Activated T-cell treated with anti-CD3 and anti-CD28 coated beads for 1 hour (primary cell): ENCODE results near the gene FRMD4A.
"Not testable (repeated sequence)": the region's sequence is repeated elsewhere in the genome, so short reads cannot be mapped to it uniquely, and the experiment has no call there.

Experiments
- DNase-seq: peaks from one replicate; pipeline ENCODE4 v3.0.0-alpha.2; 2020; ENCODE audit warnings: low read depth

FRMD4A gene

DNA sequence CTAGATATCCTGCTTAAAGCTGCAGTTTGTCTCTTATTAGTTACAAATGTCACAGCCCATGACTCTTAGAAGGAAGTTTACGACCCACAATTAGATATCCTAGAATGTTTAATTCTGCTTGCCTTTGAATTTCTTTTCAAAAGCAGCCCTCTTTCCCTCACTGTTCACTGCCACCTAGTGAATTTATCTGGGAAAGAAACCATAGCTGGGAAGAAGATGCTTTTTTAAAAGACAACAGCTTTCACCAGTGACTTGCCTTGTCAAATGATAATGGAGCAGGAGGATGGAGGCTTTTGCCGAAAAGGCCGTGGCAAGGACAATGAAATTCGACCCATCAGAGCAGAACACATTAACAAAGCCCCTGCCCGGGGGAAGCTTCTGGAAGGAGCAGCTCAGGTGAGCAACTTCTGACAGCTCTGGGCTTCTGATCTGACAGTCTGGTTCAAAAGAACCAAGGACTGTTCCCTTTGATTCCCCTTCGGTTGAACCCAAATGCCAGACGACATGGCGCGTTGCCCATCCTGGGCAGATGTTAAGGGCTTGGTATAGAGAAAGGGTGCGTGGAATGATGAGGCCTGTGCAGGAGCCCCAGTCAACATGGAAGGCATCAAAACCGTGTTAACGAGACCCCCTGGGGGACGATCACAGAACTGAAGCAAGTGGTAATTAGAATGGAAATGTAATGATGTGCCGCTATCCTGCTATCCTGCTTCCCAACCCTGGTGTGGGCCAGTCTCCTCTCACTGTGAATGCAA, 236.8 kb downstream of the FRMD4A start:
- DNase-seq, result no peak

DNA sequence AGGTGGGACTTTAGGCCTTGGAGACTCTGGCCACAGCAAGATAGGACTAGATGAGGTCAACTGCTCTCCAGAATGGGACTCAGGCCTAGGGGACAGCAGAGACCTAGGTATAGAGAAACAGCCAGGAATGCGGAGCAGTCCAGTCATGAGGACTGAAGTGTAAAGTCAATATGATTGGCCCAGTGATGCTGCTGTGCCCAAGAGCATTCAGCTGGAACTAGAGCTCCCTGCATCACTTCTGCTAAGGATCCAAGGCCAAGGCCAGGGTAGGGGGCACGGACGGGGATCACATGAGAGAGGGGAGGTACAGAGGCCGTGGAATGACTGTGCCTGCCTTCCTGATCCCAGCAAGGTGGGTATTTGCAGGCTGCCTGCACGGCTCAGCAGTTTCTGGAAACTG, 237.9 kb downstream of the FRMD4A start:
- no peak for DNase-seq

DNA sequence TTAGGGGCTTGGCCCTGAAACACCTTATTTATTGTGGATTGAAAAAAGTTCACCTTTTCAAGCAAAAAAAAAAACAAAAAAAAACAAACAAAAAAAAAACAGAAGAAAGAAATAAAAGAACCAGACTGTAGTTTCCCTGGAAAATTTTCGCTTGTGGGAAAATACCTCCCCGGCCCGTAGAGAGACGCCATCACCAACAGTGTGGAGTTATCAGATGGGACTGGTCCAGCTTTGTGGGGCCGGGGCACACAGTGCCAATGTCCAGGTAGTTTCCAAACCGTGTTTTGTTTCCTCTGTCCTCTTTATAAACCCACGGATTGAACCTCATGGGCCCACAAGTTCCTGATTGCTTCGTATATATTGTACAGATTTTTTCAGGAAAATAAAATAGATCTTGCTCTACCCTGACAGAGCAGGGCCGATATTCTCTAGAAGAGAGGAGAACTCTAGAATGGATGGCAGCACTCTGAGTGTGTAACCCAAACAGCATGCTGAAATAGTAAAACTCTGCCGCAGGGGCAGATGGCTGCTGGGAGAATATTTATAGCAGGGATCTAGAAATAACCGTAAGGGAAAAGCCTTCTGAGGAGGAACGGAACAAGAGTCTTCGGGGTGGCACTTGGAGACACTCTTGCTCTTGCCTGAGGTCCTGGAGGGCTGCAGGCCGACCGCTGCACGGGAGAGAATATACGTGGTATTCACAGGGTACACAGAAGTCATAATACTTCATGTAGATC, 241.0 kb downstream of the FRMD4A start:
- DNase-seq, result no peak

- DNase-seq, result no peak
These were observed 243.2 kb downstream of the FRMD4A start for GRCh38 chr10:14087566-14087965.

- no peak for DNase-seq
These were observed 244.1 kb downstream of the FRMD4A start for GRCh38 chr10:14086596-14086995.

DNA sequence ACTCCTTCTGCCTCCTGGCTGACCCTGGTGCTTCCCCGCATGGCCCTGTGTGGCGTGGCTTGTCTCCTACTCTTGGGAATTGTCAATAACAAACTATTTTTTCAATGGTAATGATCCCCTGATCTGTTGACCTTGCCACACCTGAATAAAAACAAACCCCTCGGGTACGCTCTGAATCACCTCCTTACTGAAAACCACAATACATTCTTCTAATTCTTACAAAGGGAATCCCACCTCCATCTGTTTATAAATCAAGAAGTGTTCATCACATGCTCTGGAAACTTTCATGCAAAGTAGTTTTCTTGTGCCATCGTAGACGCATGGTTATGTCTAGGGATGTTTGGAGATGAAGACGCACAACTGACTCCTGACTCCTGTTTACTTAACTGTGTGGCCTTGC, 245.8 kb downstream of the FRMD4A start:
- DNase-seq, result no peak

DNA sequence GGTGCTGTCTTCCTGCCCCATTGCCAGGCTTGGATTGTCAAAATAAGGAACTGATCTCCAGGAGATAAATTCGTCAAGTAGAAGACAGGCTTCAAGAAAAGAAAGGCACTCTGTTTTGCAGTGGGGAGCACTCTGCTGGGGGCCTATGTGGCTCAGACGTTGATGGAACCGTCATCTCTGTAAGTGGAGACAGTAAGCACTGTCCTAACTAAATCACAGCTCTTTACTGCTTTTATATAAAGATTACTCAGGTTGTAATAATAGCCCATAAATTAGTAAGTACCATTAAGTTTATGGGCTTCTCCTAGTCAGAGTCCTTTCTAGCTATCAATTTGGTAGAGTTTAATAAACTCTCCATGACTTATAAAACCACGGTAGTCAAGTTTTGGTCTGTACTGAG, 249.9 kb downstream of the FRMD4A start:
- no peak for DNase-seq

- DNase-seq, result no peak
These were observed 253.3 kb downstream of the FRMD4A start for GRCh38 chr10:14077430-14077829.

- no peak for DNase-seq
These were observed 256.5 kb downstream of the FRMD4A start for GRCh38 chr10:14074062-14074884.

- DNase-seq, result no peak
These were observed 258.2 kb downstream of the FRMD4A start for GRCh38 chr10:14072541-14072940.

GRCh38 chr10:14071956-14072355, 258.8 kb downstream of the FRMD4A start:
- DNase-seq, result no peak

- DNase-seq, result no peak
These were observed 262.0 kb downstream of the FRMD4A start for GRCh38 chr10:14068601-14069250.

GRCh38 chr10:14067638-14068037, 263.1 kb downstream of the FRMD4A start:
- DNase-seq, result not testable (repeated sequence)

DNA sequence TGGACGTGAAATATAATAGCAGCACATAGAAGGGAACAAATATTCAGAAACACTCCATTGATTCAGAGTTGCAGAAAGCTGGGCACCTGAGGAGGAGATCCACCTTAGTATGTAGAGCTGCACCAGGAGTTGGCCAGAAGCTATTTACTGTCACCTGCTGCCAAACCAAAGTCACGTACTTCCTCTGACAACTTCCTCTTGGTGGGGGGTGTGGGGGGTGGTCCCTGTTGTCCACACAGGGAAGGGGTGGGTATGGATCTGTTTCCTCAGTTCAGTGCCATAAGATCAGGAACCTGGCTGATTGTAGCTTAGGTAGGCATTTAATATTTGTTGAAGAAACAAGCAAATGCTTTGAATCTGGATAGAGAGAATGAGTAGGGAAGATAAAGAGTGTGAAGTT, 264.6 kb downstream of the FRMD4A start:
- DNase-seq, result no peak

DNA sequence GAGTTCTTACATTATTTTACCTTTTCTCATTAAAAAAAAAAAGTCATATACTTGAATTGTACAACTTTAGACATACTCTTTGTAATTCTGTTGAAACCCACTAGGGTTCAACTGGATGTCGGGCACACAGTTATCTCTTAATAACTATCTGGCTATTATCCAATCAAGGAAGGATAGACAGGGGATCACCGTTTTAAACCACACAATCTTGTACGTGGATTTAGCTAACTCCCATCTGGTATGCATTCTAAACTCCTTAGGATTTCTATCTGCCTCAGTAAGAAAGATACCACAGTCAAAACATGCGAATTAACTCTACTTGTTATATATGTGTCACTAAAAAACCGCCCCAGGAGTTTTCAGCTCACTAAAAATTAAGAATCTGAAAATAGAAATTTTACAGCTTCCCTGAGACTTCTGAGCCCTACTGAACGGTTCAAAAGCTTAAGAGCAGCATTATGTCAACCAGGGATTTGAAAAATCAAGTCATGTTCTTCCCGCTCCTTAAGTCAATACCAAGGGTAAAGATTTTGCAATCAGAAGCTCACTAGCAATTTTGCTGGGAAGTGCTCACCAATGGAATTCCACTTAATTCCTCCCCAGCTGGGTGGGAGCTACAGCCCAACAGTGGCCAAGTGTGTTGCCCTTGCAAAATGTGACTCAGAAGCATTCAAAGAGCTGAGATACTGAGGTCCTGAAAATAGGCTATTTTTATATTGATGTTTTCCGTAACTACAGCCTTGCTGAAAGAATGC, 267.0 kb downstream of the FRMD4A start:
- no peak for DNase-seq

GRCh38 chr10:14062528-14063260, 268.0 kb downstream of the FRMD4A start:
- no peak for DNase-seq

GRCh38 chr10:14060320-14061070, 270.2 kb downstream of the FRMD4A start:
- DNase-seq, result no peak

- no peak for DNase-seq
These were observed 274.0 kb downstream of the FRMD4A start for GRCh38 chr10:14056610-14057332.

DNA sequence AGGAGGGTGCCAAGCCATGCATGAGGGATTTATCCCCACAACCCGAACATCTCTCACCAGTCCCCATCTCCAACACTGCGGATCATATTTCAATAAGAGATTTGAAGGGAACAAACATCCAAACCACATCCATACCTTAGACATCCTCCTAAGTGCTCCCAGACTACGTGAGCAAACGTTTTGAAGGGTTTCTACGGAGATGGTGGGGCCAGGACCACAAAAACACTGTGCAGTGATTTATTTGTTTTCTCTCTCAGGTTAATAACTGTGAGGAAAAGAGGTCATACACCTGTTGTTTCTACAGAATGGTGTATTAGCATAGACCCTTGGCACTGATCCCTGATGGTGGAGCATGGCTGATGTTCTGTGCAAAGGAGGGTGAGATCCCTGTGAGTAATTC, 277.8 kb downstream of the FRMD4A start:
- DNase-seq, result no peak
